IMR-90 (cell line): ENCODE data around the gene CDH23. TPM values are rescaled to one million over a fixed set of nuclear protein-coding genes. Genes with fewer than 3 reads are reported as not detected.

Experiments
- ATAC-seq: fragments of 200-7000 bp; cut with Tn5 transposase; 2 replicates; pipeline ENCODE4 v1.9.1; 2020; ENCODE audit warnings: low read depth, mild to moderate bottlenecking, moderate library complexity
- BruUV-seq: library from RNA; stranded (reverse); fragments of 400-500 nt; replicated peaks from 2 replicates; lab custom pipeline; 2021; lab: Mats Ljungman, UMichigan
- CTCF ChIA-PET: fragments of 300-600 bp; formaldehyde crosslinking; extraction: SDS; loops from one replicate; lab custom pipeline; 2021; ENCODE audit warnings: antibody characterized with exemption; lab: Yijun Ruan, JAX
- POLR2A ChIA-PET: fragments of 300-600 bp; sonication (Branson Sonifier 250); formaldehyde crosslinking; loops from one replicate; lab custom pipeline; 2022; ENCODE audit warnings: antibody characterized with exemption; ENCODE audit not compliant: unreplicated experiment; lab: Charles Lee
- DNase-seq: peaks from one replicate; pipeline ENCODE4 v3.0.0; 2013
- H2AFZ ChIP-seq: replicated peaks from 2 replicates; pipeline ENCODE3; 2013; ENCODE audit warnings: low read length, mild to moderate bottlenecking; ENCODE audit not compliant: poor library complexity
- H2AK5ac ChIP-seq: 2 replicates; pipeline ENCODE4 v1.6.1; 2013; ENCODE audit warnings: low read depth, low read length, inconsistent platforms
- H2AK9ac ChIP-seq: replicated peaks from 2 replicates; pipeline ENCODE3; 2013; ENCODE audit warnings: mild to moderate bottlenecking, low read depth, low read length, moderate library complexity; ENCODE audit not compliant: poor library complexity
- H2BK120ac ChIP-seq: 2 replicates; pipeline ENCODE4 v1.6.1; 2013; ENCODE audit warnings: low read depth, low read length, inconsistent platforms
- H2BK15ac ChIP-seq: 3 replicates; pipeline ENCODE4 v1.6.1; 2013; ENCODE audit warnings: low read depth, low read length, inconsistent platforms
- H2BK20ac ChIP-seq: 2 replicates; pipeline ENCODE4 v1.6.1; 2013; ENCODE audit warnings: low read depth, mild to moderate bottlenecking, inconsistent platforms, low read length, moderate library complexity
- H2BK5ac ChIP-seq: 2 replicates; pipeline ENCODE4 v1.6.1; 2013; ENCODE audit warnings: mild to moderate bottlenecking, low read depth, low read length, inconsistent platforms; ENCODE audit not compliant: poor library complexity, severe bottlenecking
- H3K14ac ChIP-seq: replicated peaks from 2 replicates; pipeline ENCODE4 v1.6.1; 2013; ENCODE audit warnings: low read depth, low read length, inconsistent platforms
- H3K18ac ChIP-seq: 2 replicates; pipeline ENCODE4 v1.6.1; 2013; ENCODE audit warnings: low read depth, low read length, control low read depth
- H3K23ac ChIP-seq: 2 replicates; pipeline ENCODE4 v1.6.1; 2013; ENCODE audit warnings: low read depth, low read length, inconsistent platforms
- H3K27ac ChIP-seq: 2 replicates; pipeline ENCODE4 v1.5.1; 2013; ENCODE audit warnings: mild to moderate bottlenecking, control low read depth, low read length; ENCODE audit not compliant: insufficient read depth
- H3K27me3 ChIP-seq: 2 replicates; pipeline ENCODE4 v1.6.1; 2013; ENCODE audit warnings: low read length; ENCODE audit not compliant: control insufficient read depth, insufficient read depth
- H3K36me3 ChIP-seq: 2 replicates; pipeline ENCODE4 v1.6.1; 2013; ENCODE audit warnings: low read length, mixed read lengths; ENCODE audit not compliant: control insufficient read depth, insufficient read depth
- H3K4ac ChIP-seq: 2 replicates; pipeline ENCODE4 v1.6.1; 2013; ENCODE audit warnings: low read depth, low read length, inconsistent platforms
- H3K4me1 ChIP-seq: 2 replicates; pipeline ENCODE4 v1.6.1; 2013; ENCODE audit warnings: low read length, mixed read lengths; ENCODE audit not compliant: control insufficient read depth, insufficient read depth
- H3K4me2 ChIP-seq: 2 replicates; pipeline ENCODE4 v1.6.1; 2013; ENCODE audit warnings: low read depth, mild to moderate bottlenecking, control low read depth, low read length, moderate library complexity
- H3K4me3 ChIP-seq: 2 replicates; pipeline ENCODE4 v1.5.1; 2013; ENCODE audit warnings: low read depth, mild to moderate bottlenecking, control low read depth, low read length, moderate library complexity; ENCODE audit not compliant: insufficient read depth
- H3K56ac ChIP-seq: 2 replicates; pipeline ENCODE4 v1.6.1; 2013; ENCODE audit warnings: low read length, inconsistent platforms; ENCODE audit not compliant: insufficient read depth; ENCODE audit errors: extremely low read depth
- H3K79me1 ChIP-seq, 2 experiments: 2 replicates each; pipeline ENCODE4 v1.6.1; 2013; ENCODE audit warnings: low read length in 2 of 2, inconsistent platforms in 1 of 2, low read depth in 1 of 2
- H3K9ac ChIP-seq: 2 replicates; pipeline ENCODE4 v1.6.1; 2013; ENCODE audit warnings: low read depth, low read length, control low read depth
- H3K9me1 ChIP-seq: 2 replicates; pipeline ENCODE4 v1.6.1; 2013; ENCODE audit warnings: low read length, inconsistent platforms; ENCODE audit not compliant: insufficient read depth
- H3K9me3 ChIP-seq: 2 replicates; pipeline ENCODE4 v1.6.1; 2013; ENCODE audit warnings: low read length; ENCODE audit not compliant: control insufficient read depth, insufficient read depth
- H4K20me1 ChIP-seq: 2 replicates; pipeline ENCODE4 v1.6.1; 2013; ENCODE audit warnings: low read length, inconsistent platforms; ENCODE audit not compliant: insufficient read depth
- H4K5ac ChIP-seq: 2 replicates; pipeline ENCODE4 v1.6.1; 2013; ENCODE audit warnings: mild to moderate bottlenecking, low read depth, low read length, control low read depth
- H4K8ac ChIP-seq, 2 experiments: 2 replicates each; pipeline ENCODE4 v1.6.1; 2013; ENCODE audit warnings: low read depth in 2 of 2, low read length in 2 of 2, control low read depth in 1 of 2, inconsistent platforms in 1 of 2
- H4K91ac ChIP-seq: 2 replicates; pipeline ENCODE4 v1.6.1; 2013; ENCODE audit warnings: low read depth, low read length, inconsistent platforms; ENCODE audit not compliant: insufficient read depth
- BHLHE40 ChIP-seq: fragments of 150-350 bp; IDR thresholded peaks from 2 replicates; pipeline ENCODE4 v1.6.1; 2016; ENCODE audit warnings: mild to moderate bottlenecking, low read depth, low read length
- CEBPB ChIP-seq: IDR thresholded peaks from 2 replicates; pipeline ENCODE4 v1.6.1; 2012; ENCODE audit warnings: low read depth, low read length, improper control_type of control experiment
- CHD1 ChIP-seq: IDR thresholded peaks from 2 replicates; pipeline ENCODE4 v1.6.1; 2012; ENCODE audit warnings: low read depth, low read length, improper control_type of control experiment
- CTCF ChIP-seq: conservative IDR thresholded peaks from 2 replicates; pipeline ENCODE4 v1.5.1; 2012; ENCODE audit warnings: mild to moderate bottlenecking, low read depth, low read length, improper control_type of control experiment
- FOS ChIP-seq: fragments of 150-350 bp; IDR thresholded peaks from 2 replicates; pipeline ENCODE4 v1.6.1; 2016; ENCODE audit warnings: low read depth, low read length
- MAFK ChIP-seq: IDR thresholded peaks from 2 replicates; pipeline ENCODE4 v1.6.1; 2012; ENCODE audit warnings: low read depth, low read length, improper control_type of control experiment
- MAZ ChIP-seq: IDR thresholded peaks from 2 replicates; pipeline ENCODE4 v1.6.1; 2012; ENCODE audit warnings: low read depth, mild to moderate bottlenecking, low read length, improper control_type of control experiment, moderate library complexity, borderline replicate concordance
- MXI1 ChIP-seq: IDR thresholded peaks from 2 replicates; pipeline ENCODE4 v1.6.1; 2012; ENCODE audit warnings: low read depth, mild to moderate bottlenecking, low read length, moderate library complexity, borderline replicate concordance
- NFE2L2 ChIP-seq: fragments of 150-350 bp; IDR thresholded peaks from 2 replicates; pipeline ENCODE4 v1.6.1; 2016; ENCODE audit warnings: low read depth, mild to moderate bottlenecking, low read length
- POLR2A ChIP-seq: IDR thresholded peaks from 2 replicates; pipeline ENCODE4 v1.6.1; 2012; ENCODE audit warnings: mild to moderate bottlenecking, low read depth, low read length
- RAD21 ChIP-seq: IDR thresholded peaks from 2 replicates; pipeline ENCODE4 v1.6.1; 2012; ENCODE audit warnings: low read length, improper control_type of control experiment
- RCOR1 ChIP-seq: IDR thresholded peaks from 2 replicates; pipeline ENCODE4 v1.6.1; 2012; ENCODE audit warnings: mild to moderate bottlenecking, low read length, improper control_type of control experiment; ENCODE audit not compliant: insufficient replicate concordance
- RFX5 ChIP-seq: IDR thresholded peaks from 2 replicates; pipeline ENCODE4 v1.8.0; 2012; ENCODE audit warnings: low read depth, mild to moderate bottlenecking, low read length, moderate library complexity
- WGBS, 2 experiments: methylation state at CpG; one replicate each; pipeline versions ENCODE4 v1.1.5 to v1.1.7; 2013; ENCODE audit warnings: missing lambda C conversion rate in 2 of 2; ENCODE audit not compliant: insufficient read length in 1 of 2; ENCODE audit errors: extremely low coverage in 2 of 2; 5-methylcytosine and 5-hydroxymethylcytosine counted together
- dilution Hi-C: fragments of 300-500 bp; cut with HindIII; formaldehyde crosslinking; loops from one replicate; pipeline ENCODE4 v1.14.3; 2018; ENCODE audit warnings: low sequenced_read_pairs; ENCODE audit not compliant: unreplicated experiment
- in situ Hi-C: fragments of 300-500 bp; cut with MboI; formaldehyde crosslinking; loops from 3 replicates; pipeline ENCODE4 v1.14.3; 2019; ENCODE audit warnings: low sequenced_read_pairs, inconsistent platforms, mixed read lengths
- intact Hi-C: fragments of 100-400 bp; cut with micrococcal nuclease; formaldehyde crosslinking; loops from 2 replicates; pipeline ENCODE4 v1.10.0; 2022
- polyA plus RNA-seq, 3 experiments: library from polyadenylated mRNA; depleted of rRNA; stranded (reverse); fragments of >200 nt; gene quantifications; 2 replicates each; pipeline ENCODE4 v1.2.3, GENCODE V29; 2012; ENCODE audit warnings: low replicate concordance in 1 of 3
- total RNA-seq: library from RNA; depleted of rRNA; stranded (reverse); fragments of >200 nt; gene quantifications from 2 replicates; pipeline ENCODE4 v1.2.3, GENCODE V29; 2012
- TF ChIP-seq, protein P1 (sequence below): fragments of 150-350 bp; IDR thresholded peaks from 2 replicates; pipeline ENCODE4 v1.6.1; 2016; ENCODE audit warnings: low read depth, mild to moderate bottlenecking, low read length, moderate library complexity, borderline replicate concordance
- TF ChIP-seq, protein P2 (sequence below): fragments of 150-350 bp; IDR thresholded peaks from 2 replicates; pipeline ENCODE4 v1.6.1; 2017; ENCODE audit warnings: mild to moderate bottlenecking, antibody characterized with exemption, low read length, low read depth

CDH23 gene
- total and polyA plus RNA-seq, 2 of the 4 experiments (the other 2 are of a cell fraction): under 0.01 to 0.03 TPM

DNA sequence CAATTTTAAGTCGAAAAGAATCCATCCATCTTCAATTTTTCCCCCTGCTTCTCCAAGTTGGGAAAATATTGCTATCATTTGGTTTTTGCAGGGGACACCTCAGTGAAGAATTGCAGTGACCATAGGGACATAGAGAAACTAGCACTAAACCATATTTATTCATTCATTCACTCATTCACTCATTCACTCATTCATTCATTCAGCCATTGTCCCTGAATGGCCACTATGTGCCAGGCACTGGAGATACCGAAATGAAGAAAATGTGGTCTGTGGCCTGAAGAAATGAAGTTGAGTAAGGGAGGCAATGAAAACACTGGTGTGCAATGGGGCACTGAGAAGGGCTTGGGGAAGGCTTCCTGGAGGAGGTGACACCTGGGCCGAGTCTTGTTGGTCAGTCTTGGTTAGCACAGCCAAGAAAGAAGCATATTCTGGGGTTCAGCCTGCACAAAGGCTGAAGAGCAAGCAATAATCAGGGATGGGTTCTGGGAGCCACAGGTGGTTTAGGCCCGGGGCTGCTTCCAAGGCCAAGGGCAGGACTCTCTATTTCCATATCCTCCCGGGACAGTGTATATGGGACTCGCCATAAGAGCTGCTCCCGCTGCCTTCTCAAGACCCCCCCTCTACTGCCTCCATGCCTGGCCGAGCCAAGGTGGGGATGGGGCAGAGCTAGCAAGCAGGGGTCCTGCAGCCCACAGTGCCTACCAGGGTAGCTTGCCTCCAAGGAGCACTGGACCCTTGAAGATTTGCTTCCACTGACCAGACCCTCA lies 348.4 kb downstream of the CDH23 start:
- Histone ChIP-seq H2BK15ac (no peak overlapping the region), H2BK20ac (no peak overlapping the region), H3K56ac (no peak overlapping the region), H3K27ac (no peak overlapping the region), H3K9ac (no peak overlapping the region), H3K79me1 (no peaks in the 10 kb centered on the region), H4K20me1 (no peaks in the 10 kb centered on the region; the same call in 1 of the 2 replicates), H3K18ac (no peak overlapping the region), H2BK120ac (no peak overlapping the region), H2AFZ (no peak overlapping the region), H3K14ac (no peak overlapping the region), H2AK5ac (no peak overlapping the region), H4K5ac (no peak overlapping the region), H2BK5ac (no peak overlapping the region), H3K27me3 (peaks cover 7% of the 10 kb centered on the region), H3K4me1 (peaks cover 2% of the 10 kb centered on the region; the same call in 1 of the 2 replicates), H3K23ac (no peak overlapping the region), H3K36me3 (no peaks in the 10 kb centered on the region), H2AK9ac (no peak overlapping the region), H3K4me3 (no peak overlapping the region), H3K9me1 (no peaks in the 10 kb centered on the region), H4K8ac (no peak overlapping the region), H4K91ac (no peak overlapping the region), H3K9me3 (peaks cover 2% of the 10 kb centered on the region; the same call in 1 of the 2 replicates), H3K4me2 (no peak overlapping the region), H3K4ac (no peak overlapping the region)
- intact Hi-C loops (no loop called here), dilution Hi-C loops (no loop called here), in situ Hi-C loops (no loop called here)
- POLR2A ChIA-PET: no interaction called here
- CTCF ChIA-PET: no interaction called here
- DNase-seq: no peak
- WGBS, 2 experiments: 60% methylated on average over 1 of the region's 8 CpGs; no CpG with 5 or more reads in 1 of the 2 experiments
- no peak for ATAC-seq
- no TSS peak for BruUV-seq
- no peak for TF ChIP-seq RFX5
- no peak for TF ChIP-seq FOS
- no peak for TF ChIP-seq MAZ
- TF ChIP-seq, protein P1, sequence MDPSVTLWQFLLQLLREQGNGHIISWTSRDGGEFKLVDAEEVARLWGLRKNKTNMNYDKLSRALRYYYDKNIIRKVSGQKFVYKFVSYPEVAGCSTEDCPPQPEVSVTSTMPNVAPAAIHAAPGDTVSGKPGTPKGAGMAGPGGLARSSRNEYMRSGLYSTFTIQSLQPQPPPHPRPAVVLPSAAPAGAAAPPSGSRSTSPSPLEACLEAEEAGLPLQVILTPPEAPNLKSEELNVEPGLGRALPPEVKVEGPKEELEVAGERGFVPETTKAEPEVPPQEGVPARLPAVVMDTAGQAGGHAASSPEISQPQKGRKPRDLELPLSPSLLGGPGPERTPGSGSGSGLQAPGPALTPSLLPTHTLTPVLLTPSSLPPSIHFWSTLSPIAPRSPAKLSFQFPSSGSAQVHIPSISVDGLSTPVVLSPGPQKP: no peak
- TF ChIP-seq RAD21: no peak
- TF ChIP-seq MAFK: no peak
- TF ChIP-seq POLR2A: no peak
- TF ChIP-seq, protein P2, sequence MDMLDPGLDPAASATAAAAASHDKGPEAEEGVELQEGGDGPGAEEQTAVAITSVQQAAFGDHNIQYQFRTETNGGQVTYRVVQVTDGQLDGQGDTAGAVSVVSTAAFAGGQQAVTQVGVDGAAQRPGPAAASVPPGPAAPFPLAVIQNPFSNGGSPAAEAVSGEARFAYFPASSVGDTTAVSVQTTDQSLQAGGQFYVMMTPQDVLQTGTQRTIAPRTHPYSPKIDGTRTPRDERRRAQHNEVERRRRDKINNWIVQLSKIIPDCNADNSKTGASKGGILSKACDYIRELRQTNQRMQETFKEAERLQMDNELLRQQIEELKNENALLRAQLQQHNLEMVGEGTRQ: no peak
- TF ChIP-seq RCOR1: no peak
- no peak for TF ChIP-seq MXI1
- no peak for TF ChIP-seq CTCF
- no peak for TF ChIP-seq BHLHE40
- no peak for TF ChIP-seq CHD1
- no peak for TF ChIP-seq NFE2L2
- no peak for TF ChIP-seq CEBPB
